ENCODE results near the gene ARMC9. TPM values are rescaled to one million over a fixed set of nuclear protein-coding genes. Genes with fewer than 3 reads are reported as not detected.

Gene ARMC9
- total RNA-seq, 1 experiment from 2014 or later: 16.4 TPM

- ATAC-seq (no peak), DNase-seq (ENCODE audit: low read depth, low spot score) (no peak)
- ChIA-PET POLR2A (no interaction called here), CTCF (no interaction called here), RAD21 (ENCODE audit: low non-redundant PET in 1 of 2, low total read pairs in 2 of 2, uncharacterized antibody in 2 of 2, unreplicated experiment in 2 of 2) (no interaction called here)
- no TSS peak for BruUV-seq (replicated peaks)
- no peak overlapping the region for H3K4me3 ChIP-seq (replicated peaks in 1 of 2; ENCODE audit: low read depth in 1 of 2, low read length in 2 of 2)
- H3K4me1 ChIP-seq (ENCODE audit: control insufficient read depth in 1 of 2, insufficient read depth in 2 of 2, low read length in 2 of 2): peaks cover 4 to 12% of the 10 kb centered on the region in 2 experiments; a peak in 3 of 4 replicates
- H4K20me1 ChIP-seq (ENCODE audit: insufficient read depth): no peaks in the 10 kb centered on the region
- H3K36me3 ChIP-seq (ENCODE audit: control insufficient read depth in 1 of 2, insufficient read depth in 2 of 2, low read length in 2 of 2): no peaks in the 10 kb centered on the region
- no peak overlapping the region for H3K4me2 ChIP-seq (ENCODE audit: low read length)
- H3K27me3 ChIP-seq (ENCODE audit: insufficient read depth, low read length): no peaks in the 10 kb centered on the region
- no peak overlapping the region for H2AFZ ChIP-seq (ENCODE audit: low read depth, low read length, poor library complexity, severe bottlenecking)
- TF ChIP-seq ZNF274 (IDR thresholded peaks at IDR 0.05; ENCODE audit: low read depth, low read length): no peak
- no peak for TF ChIP-seq POLR2A (IDR thresholded peaks at IDR 0.05; ENCODE audit: borderline replicate concordance, extremely low read depth, insufficient read depth, insufficient read length)
- no peak for TF ChIP-seq SP1 (IDR thresholded peaks at IDR 0.05; ENCODE audit: low read depth)
- TF ChIP-seq SRF (IDR thresholded peaks at IDR 0.05; ENCODE audit: low read depth): no peak
- no peak for TF ChIP-seq SIN3A (IDR thresholded peaks at IDR 0.05; ENCODE audit: low read depth)
- TF ChIP-seq EGR1 (IDR thresholded peaks at IDR 0.05; ENCODE audit: low read depth): no peak
- intact Hi-C loops (cut with micrococcal nuclease): no loop called here
- H3K9me3 ChIP-seq (ENCODE audit: control insufficient read depth in 1 of 2, insufficient read depth in 1 of 2, low read depth in 1 of 2, low read length in 2 of 2): no peaks in the 10 kb centered on the region
- no peak overlapping the region for H3K27ac ChIP-seq (ENCODE audit: low read depth, low read length)
- H3K9me2 ChIP-seq (ENCODE audit: insufficient read depth): no peaks in the 10 kb centered on the region
- H3K9ac ChIP-seq (ENCODE audit: low read length): no peak overlapping the region
- H3K79me2 ChIP-seq (ENCODE audit: insufficient read depth, low read length): no peaks in the 10 kb centered on the region
Measured at GRCh38 chr2:231360881-231361371, 162.5 kb downstream of the ARMC9 start.

- no TSS peak for BruUV-seq (replicated peaks)
- CTCF ChIA-PET: no interaction called here
- Histone ChIP-seq H3K4me1 (ENCODE audit: control insufficient read depth in 1 of 2, insufficient read depth in 2 of 2, low read length in 2 of 2) (peaks cover 4 to 12% of the 10 kb centered on the region in 2 experiments; a peak in 3 of 4 replicates), H3K9me3 (ENCODE audit: control insufficient read depth in 1 of 2, insufficient read depth in 1 of 2, low read depth in 1 of 2, low read length in 2 of 2) (no peaks in the 10 kb centered on the region), H2AFZ (ENCODE audit: low read depth, low read length, poor library complexity, severe bottlenecking) (no peak overlapping the region), H3K36me3 (ENCODE audit: control insufficient read depth in 1 of 2, insufficient read depth in 2 of 2, low read length in 2 of 2) (no peaks in the 10 kb centered on the region), H3K9ac (ENCODE audit: low read length) (no peak overlapping the region), H3K27me3 (ENCODE audit: insufficient read depth, low read length) (no peaks in the 10 kb centered on the region), H4K20me1 (ENCODE audit: insufficient read depth) (no peaks in the 10 kb centered on the region), H3K4me3 (replicated peaks in 1 of 2; ENCODE audit: low read depth in 1 of 2, low read length in 2 of 2) (no peak overlapping the region), H3K27ac (ENCODE audit: low read depth, low read length) (no peak overlapping the region), H3K4me2 (ENCODE audit: low read length) (no peak overlapping the region), H3K79me2 (ENCODE audit: insufficient read depth, low read length) (no peaks in the 10 kb centered on the region), H3K9me2 (ENCODE audit: insufficient read depth) (no peaks in the 10 kb centered on the region)
- intact Hi-C loops (cut with micrococcal nuclease): no loop called here
- no peak for ATAC-seq
- POLR2A ChIA-PET: no interaction called here
- RAD21 ChIA-PET (ENCODE audit: low non-redundant PET in 1 of 2, low total read pairs in 2 of 2, uncharacterized antibody in 2 of 2, unreplicated experiment in 2 of 2): no interaction called here
- DNase-seq (ENCODE audit: low read depth, low spot score): no peak
- TF ChIP-seq SIN3A (IDR thresholded peaks at IDR 0.05; ENCODE audit: low read depth) (no peak), CTCF (IDR thresholded peaks at IDR 0.05 in 2 of 3, conservative IDR thresholded peaks at IDR 0.05 in 1 of 3; ENCODE audit: borderline replicate concordance in 1 of 3, insufficient read depth in 1 of 3, low read depth in 2 of 3, low read length in 2 of 3) (0 out of 6 replicates have a peak, but pooled peaks of 1 of the 3 experiments have one; percentile 7), SRF (IDR thresholded peaks at IDR 0.05; ENCODE audit: low read depth) (no peak)
Measured at GRCh38 chr2:231361701-231362554, 163.5 kb downstream of the ARMC9 start.
